GM18873 (cell line): Measurements from ENCODE around the gene PTPRN2.
"Not testable (repeated sequence)": the region's sequence is repeated elsewhere in the genome, so short reads cannot be mapped to it uniquely, and the experiment has no call there.

Source experiments
- ATAC-seq: cut with Tn5 transposase; IDR thresholded peaks from one replicate; pipeline ENCODE4 v1.9.1; 2021; ENCODE audit warnings: mild to moderate bottlenecking, moderate library complexity, moderate number of reproducible peaks; ENCODE audit not compliant: unreplicated experiment, low FRiP score

PTPRN2 gene

GRCh38 chr7:158382363-158383254 lies 205.0 kb downstream of the PTPRN2 start:
- ATAC-seq = no peak

- ATAC-seq = no peak
Observed at GRCh38 chr7:158381956-158382355, 205.7 kb downstream of the PTPRN2 start.

- ATAC-seq = no peak
Observed at GRCh38 chr7:158378978-158379377, 208.6 kb downstream of the PTPRN2 start.

- ATAC-seq = no peak
Observed at GRCh38 chr7:158377800-158378623, 209.6 kb downstream of the PTPRN2 start.

GRCh38 chr7:158376839-158377186 lies 210.8 kb downstream of the PTPRN2 start:
- ATAC-seq = not testable (repeated sequence)

- ATAC-seq = not testable (repeated sequence)
Observed at GRCh38 chr7:158376146-158376838, 211.3 kb downstream of the PTPRN2 start.

- ATAC-seq = no peak
Observed at GRCh38 chr7:158375034-158375433, 212.6 kb downstream of the PTPRN2 start.

- ATAC-seq = no peak
Observed at GRCh38 chr7:158374586-158374985, 213.0 kb downstream of the PTPRN2 start.

- ATAC-seq = no peak
Observed at GRCh38 chr7:158374146-158374545, 213.5 kb downstream of the PTPRN2 start.

GRCh38 chr7:158373476-158374133 lies 214.0 kb downstream of the PTPRN2 start:
- ATAC-seq = no peak

- no peak for ATAC-seq
Observed at GRCh38 chr7:158372400-158373342, 215.0 kb downstream of the PTPRN2 start.

- ATAC-seq = no peak
Observed at GRCh38 chr7:158371856-158372255, 215.8 kb downstream of the PTPRN2 start.

- ATAC-seq = no peak
Observed at GRCh38 chr7:158369866-158370265, 217.8 kb downstream of the PTPRN2 start.

GRCh38 chr7:158369290-158369689 lies 218.3 kb downstream of the PTPRN2 start:
- no peak for ATAC-seq

- no peak for ATAC-seq
Observed at GRCh38 chr7:158368449-158368848, 219.2 kb downstream of the PTPRN2 start.

GRCh38 chr7:158367634-158367982 lies 220.0 kb downstream of the PTPRN2 start:
- no peak for ATAC-seq

- ATAC-seq = no peak
Observed at GRCh38 chr7:158366916-158367633, 220.5 kb downstream of the PTPRN2 start.

GRCh38 chr7:158366346-158366745 lies 221.3 kb downstream of the PTPRN2 start:
- no peak for ATAC-seq

GRCh38 chr7:158365267-158365666 lies 222.4 kb downstream of the PTPRN2 start:
- ATAC-seq = no peak
